Bone marrow (tissue), 2 donors: ENCODE results near the gene ZSWIM4.

Experiments used
- DNase-seq, 2 donors: peaks; one replicate each; lab custom pipeline; 2025; lab: John Stamatoyannopoulos, UW

The ZSWIM4 gene

DNA sequence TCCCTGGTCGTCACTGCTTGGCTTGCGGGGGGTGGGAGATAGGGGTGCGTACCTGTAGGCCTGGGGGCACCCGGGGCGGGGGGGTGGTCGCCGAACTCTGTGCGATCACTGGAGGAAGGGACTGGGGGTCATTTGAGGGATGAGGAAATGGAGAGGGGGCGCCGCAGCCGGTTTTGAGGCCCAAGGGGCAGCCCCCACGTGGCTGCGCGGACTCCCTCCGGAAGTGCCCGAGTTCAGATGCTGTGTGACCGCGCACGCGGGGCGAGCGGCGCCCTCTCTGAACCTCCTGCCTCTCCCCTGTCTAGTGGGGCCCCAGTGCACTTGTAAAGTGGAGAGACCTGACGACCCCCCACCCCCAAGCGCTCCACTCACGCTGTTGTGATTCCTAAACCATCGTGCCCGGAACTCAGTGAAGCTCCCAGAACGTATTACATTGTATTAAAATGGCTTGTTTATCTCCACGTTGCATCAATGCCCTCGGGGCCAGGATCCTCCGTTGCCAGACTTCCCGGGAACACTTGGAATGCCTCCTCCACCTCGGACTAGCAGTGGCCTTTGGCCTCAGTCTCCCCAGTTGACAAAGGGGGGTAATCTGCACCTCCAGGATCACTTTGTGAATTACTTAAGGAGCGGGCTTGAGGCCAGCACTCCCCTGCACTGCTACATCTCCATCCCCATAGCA, 78.7 kb downstream of the ZSWIM4 start:
- DNase-seq = no peak

DNA sequence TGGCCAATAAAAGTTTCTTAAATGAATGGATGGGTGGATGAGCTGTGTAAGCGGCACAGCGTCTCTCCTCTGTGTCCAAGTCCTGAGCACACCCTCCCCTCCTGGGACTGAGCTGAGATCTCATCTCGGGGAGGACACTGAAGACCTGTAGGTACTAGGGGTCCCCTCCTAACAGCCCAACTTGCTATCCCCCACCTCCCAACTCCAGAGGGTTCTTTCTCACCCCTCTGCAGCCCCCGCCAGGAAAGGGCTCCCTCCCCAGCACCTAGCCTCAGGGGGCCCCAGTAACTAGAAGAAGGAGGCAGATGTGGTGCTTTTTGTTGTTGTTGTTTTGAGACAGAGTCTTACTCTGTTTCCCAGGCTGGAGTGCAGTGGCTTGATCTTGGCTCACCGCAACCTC, 80.6 kb downstream of the ZSWIM4 start:
- DNase-seq = no peak

DNA sequence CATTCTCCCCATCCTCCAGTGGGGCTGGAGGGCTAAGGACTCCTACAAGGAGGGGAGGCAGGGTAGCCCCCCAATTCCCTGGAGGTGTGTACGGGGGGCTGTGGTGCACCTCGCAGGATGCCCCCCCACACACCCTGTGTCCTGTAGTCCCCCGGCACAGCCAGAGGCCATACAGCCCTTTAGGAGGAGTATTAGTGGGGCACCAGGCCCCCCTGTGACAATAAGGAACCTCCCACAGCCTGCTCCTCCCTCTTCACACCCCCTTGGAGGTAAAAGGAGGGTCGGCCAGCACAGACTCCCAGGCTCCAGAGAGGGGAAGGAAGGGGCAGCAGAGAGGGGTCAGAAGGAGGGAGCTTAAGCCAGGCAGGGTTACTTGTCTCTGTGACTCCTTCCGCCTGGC, 81.6 kb downstream of the ZSWIM4 start, which contains the start of gene NANOS3:
TSS of gene NANOS3 (plus strand) at position 301 of the 400 bp plus-strand sequence. CDS start 115 bp downstream, outside the sequence.
- no peak for DNase-seq

- no peak for DNase-seq
Measured at GRCh38 chr19:13877303-13877702, 82.1 kb downstream of the ZSWIM4 start.

- peak; percentile 89 to 97 for DNase-seq
Measured at GRCh38 chr19:13880059-13881043, 85.1 kb downstream of the ZSWIM4 start.

GRCh38 chr19:13881251-13881691, 86.0 kb downstream of the ZSWIM4 start:
- DNase-seq = no peak
